Astrocyte of the spinal cord (primary cell): ENCODE data around the gene RGL1.

Experiments
- DNase-seq: peaks from one replicate; pipeline ENCODE4 v3.0.0; 2011; ENCODE audit warnings: low read depth, low spot score
- H3K4me3 ChIP-seq: 2 replicates; pipeline ENCODE4 v1.5.1; 2011; ENCODE audit warnings: low read depth, mild to moderate bottlenecking, low read length, moderate library complexity
- in situ Hi-C: cut with HindIII; loops from 2 replicates; pipeline ENCODE4 v1.10.0; 2017; ENCODE audit warnings: low sequenced_read_pairs
- TF ChIP-seq, protein P1 (sequence below): IDR thresholded peaks from 2 replicates; pipeline ENCODE4 v1.5.1; 2012; ENCODE audit warnings: low read depth, mild to moderate bottlenecking, low read length, inconsistent platforms

RGL1 gene

DNA sequence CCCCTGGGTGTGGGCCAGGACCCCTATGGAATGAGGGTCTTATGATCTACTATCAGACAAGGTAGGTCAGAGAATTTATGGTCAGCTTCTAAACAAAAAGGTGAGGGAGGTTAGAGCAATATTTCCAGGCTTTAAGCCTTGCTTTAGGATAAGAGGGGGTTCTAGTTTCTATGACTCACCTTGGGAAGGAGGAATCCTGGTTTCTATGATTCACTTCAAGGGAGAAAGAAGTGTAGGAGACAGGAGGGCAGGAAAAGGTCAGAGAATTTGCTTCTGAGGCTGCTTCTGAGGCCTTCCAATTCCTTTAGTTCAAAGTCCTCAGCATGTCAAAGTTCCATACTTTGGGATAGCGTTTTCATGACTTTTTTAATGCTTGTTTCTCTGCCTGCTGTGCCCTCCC lies 35.2 kb downstream of the RGL1 start:
- peak; percentile 52 for DNase-seq
- H3K4me3 ChIP-seq: no peak overlapping the region
- TF ChIP-seq, protein P1, sequence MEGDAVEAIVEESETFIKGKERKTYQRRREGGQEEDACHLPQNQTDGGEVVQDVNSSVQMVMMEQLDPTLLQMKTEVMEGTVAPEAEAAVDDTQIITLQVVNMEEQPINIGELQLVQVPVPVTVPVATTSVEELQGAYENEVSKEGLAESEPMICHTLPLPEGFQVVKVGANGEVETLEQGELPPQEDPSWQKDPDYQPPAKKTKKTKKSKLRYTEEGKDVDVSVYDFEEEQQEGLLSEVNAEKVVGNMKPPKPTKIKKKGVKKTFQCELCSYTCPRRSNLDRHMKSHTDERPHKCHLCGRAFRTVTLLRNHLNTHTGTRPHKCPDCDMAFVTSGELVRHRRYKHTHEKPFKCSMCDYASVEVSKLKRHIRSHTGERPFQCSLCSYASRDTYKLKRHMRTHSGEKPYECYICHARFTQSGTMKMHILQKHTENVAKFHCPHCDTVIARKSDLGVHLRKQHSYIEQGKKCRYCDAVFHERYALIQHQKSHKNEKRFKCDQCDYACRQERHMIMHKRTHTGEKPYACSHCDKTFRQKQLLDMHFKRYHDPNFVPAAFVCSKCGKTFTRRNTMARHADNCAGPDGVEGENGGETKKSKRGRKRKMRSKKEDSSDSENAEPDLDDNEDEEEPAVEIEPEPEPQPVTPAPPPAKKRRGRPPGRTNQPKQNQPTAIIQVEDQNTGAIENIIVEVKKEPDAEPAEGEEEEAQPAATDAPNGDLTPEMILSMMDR: no peak
- in situ Hi-C loops: no loop called here

DNA sequence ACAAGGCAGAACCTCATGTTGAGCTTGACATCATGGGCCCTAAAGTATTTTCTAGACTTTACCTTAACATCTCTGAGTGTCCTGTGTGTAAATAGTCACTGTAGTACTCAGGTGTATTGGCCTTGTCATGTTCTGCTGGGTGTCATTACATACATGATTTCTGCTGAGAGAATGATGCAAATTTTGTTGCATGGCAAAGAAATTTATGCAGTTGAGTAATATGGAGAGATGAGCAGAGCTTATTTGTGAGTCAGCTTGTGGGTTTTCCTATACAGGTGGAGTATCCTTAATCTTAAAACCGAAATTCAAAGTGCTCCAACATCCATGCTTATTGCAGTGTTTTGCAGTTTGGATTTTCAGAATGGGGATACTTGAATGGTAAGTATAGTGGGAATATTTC lies 36.6 kb downstream of the RGL1 start:
- H3K4me3 ChIP-seq: no peak overlapping the region
- in situ Hi-C loops: no loop called here
- TF ChIP-seq, protein P1: no peak
- no peak for DNase-seq

DNA sequence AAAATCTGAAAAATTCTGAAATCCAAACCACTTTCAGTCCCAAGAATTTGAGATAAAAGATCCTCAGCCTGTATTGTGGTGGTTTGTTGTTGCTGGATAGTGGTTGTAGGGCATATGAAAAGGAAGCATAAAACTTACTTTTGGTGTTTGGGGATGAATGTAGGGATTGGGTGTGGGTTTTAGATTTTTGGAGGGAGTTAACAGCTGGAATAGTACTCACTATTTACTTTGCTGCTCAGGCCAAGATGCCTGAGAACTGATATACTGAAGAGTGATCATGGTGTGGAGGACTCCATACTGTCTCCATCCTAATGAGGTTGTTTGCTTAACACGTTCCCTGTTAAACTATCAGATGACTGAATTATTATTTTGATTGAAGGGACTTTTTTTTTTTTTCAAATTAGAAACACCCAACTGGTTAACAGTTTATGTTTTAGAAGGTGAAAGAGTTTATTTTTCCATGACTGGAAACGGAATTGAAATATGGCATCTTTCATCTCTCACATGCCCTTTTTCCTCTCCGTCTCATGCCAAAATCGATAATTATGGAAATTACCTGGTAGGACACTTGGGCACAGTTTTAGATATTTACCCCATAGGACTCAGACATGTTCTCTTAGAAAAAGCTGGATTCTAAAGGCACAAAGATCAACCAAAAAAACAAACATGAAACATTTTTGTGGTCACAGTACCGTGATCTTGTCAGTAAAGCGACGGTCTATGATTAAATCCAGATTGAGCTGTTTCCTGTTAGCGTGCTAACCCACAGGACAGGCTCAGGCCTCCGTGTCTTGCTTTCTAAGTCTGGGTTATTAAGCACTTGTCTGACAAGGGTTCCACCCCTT lies 37.3 kb downstream of the RGL1 start:
- H3K4me3 ChIP-seq: no peak overlapping the region
- DNase-seq: peak; percentile 94
- in situ Hi-C loops: no loop called here
- TF ChIP-seq, protein P1: no peak

DNA sequence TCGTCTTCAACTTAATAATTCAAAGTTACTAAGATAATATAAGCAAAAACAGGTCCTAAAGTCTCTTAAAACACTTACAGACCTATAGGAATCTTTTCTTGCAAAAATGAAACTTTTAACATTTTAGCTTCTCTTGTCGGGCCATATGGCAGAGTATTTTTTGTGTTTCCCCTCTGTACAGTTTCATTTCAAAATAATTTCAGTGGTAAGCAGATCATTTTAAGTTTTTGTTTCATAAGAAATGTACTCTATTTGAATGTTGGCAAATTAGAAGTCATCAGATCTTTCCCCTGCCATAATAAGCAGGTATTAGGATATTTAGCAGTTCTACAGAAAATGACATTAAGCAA lies 37.9 kb downstream of the RGL1 start:
- TF ChIP-seq, protein P1: no peak
- in situ Hi-C loops: no loop called here
- no peak overlapping the region for H3K4me3 ChIP-seq
- no peak for DNase-seq

DNA sequence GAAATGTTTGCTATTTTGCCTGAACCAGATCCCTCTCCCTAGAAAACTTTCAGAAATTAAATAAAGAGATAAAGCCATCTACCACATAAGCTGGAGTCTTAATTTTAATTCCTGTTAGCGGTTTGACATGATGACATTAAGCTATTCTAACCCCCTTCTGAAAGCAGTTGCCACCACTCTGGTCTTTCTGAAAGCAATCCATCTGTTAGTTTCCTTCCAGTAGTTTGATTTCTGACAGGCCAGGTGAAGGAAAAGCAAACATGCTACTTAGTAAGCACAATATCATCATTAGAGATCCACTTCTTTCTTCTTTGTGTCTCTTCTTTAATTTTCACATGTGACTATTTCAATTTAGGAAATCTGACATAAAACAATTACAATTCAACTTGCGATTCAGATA lies 39.9 kb downstream of the RGL1 start:
- no peak for DNase-seq
- in situ Hi-C loops: no loop called here
- TF ChIP-seq, protein P1: no peak

DNA sequence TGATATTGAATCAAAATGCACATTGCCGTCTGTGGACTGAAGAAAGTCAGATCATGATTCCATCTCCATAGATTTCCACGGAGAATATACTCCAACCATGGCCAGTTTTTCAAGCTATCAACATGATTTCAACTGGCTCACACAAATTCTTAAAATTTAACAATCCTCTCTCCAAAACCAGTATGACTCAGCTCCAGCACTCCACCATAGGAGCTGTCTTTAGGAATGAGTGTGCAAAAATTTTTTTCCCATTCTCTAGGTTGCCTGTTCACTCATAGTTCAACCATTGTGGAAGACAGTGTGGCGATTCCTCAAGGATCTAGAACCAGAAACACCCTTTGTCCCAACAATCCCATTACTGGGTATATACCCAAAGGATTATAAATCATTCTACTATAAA lies 40.8 kb downstream of the RGL1 start:
- in situ Hi-C loops: no loop called here
- no peak for DNase-seq
- TF ChIP-seq, protein P1: no peak
- no peak overlapping the region for H3K4me3 ChIP-seq

More for the DNA sequence above, 39.9 kb downstream of the RGL1 start:
- no peak overlapping the region for H3K4me3 ChIP-seq
